GM12875 (cell line): ENCODE measurements around the gene GART.
"Not testable (repeated sequence)": the region's sequence is repeated elsewhere in the genome, so short reads cannot be mapped to it uniquely, and the experiment has no call there.

Source experiments
- H3K4me3 ChIP-seq: one replicate; pipeline ENCODE4 v1.5.1; 2011; ENCODE audit warnings: low read depth, low read length, control low read depth
- TF ChIP-seq, protein P1 (sequence below): IDR thresholded peaks from 2 replicates; pipeline ENCODE4 v1.5.1; 2011; ENCODE audit warnings: low read depth, mild to moderate bottlenecking, control low read depth, inconsistent platforms, low read length, moderate library complexity, borderline replicate concordance; ENCODE audit not compliant: insufficient read depth

Gene GART

DNA sequence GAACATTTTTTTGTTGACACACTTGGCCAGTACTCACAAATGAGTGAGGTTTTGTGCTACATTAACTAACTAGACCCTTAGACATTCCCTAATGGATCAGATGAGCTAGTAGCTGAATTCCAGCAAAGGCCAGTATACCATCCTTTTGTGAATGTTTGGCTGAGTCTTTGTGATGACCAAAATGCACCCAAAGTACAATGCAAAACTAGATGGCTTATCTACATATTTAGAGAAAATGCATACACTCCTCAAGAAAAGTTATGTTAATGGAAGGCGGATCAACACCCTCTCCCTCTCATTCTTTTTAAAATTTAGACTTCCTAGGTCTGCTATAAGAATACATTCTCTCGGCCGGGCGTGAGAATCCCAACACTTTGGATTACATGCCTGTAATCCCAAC, 30.3 kb downstream of the GART start:
- TF ChIP-seq, protein P1, sequence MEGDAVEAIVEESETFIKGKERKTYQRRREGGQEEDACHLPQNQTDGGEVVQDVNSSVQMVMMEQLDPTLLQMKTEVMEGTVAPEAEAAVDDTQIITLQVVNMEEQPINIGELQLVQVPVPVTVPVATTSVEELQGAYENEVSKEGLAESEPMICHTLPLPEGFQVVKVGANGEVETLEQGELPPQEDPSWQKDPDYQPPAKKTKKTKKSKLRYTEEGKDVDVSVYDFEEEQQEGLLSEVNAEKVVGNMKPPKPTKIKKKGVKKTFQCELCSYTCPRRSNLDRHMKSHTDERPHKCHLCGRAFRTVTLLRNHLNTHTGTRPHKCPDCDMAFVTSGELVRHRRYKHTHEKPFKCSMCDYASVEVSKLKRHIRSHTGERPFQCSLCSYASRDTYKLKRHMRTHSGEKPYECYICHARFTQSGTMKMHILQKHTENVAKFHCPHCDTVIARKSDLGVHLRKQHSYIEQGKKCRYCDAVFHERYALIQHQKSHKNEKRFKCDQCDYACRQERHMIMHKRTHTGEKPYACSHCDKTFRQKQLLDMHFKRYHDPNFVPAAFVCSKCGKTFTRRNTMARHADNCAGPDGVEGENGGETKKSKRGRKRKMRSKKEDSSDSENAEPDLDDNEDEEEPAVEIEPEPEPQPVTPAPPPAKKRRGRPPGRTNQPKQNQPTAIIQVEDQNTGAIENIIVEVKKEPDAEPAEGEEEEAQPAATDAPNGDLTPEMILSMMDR, result no peak
- H3K4me3 ChIP-seq, result no peak overlapping the region

DNA sequence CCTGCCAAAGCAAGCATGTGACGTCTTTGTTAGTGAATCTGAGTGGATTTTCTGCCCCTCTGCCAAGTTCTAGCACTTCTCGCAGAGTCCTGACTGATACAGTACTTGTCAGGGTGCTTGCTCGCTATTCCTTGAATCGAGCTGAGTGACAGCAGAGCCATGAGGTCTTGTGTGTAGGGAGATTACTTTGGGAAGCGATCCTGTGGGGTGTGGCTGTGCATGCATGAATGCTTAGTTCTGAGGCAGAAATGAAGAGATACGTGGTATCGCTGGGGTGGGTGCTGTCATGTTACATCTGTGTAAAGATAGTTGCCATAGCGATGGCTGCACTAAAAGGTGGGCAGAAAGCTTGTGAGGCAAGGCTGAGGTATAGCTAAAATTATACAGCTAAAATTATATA, 31.1 kb downstream of the GART start:
- H3K4me3 ChIP-seq, result no peak overlapping the region
- TF ChIP-seq, protein P1, result no peak

DNA sequence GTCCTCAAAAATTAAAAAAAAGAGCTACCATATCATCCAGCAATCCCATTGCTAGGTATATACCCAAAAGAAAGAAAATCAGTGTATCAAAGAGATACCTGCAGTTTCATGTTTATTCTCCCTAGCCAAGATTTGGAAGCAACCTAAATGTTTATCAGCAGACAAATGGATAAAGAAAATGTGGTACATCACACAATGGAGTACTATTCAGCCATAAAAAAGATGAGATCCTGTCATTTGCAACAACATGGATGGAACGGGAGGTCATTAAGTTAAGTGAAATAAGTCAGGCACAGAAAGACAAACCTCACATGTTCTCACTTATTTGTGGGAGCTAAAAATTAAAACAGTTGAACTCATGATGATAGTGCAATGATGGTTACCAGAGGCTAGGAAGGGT, 34.9 kb downstream of the GART start:
- not testable (repeated sequence) for H3K4me3 ChIP-seq

DNA sequence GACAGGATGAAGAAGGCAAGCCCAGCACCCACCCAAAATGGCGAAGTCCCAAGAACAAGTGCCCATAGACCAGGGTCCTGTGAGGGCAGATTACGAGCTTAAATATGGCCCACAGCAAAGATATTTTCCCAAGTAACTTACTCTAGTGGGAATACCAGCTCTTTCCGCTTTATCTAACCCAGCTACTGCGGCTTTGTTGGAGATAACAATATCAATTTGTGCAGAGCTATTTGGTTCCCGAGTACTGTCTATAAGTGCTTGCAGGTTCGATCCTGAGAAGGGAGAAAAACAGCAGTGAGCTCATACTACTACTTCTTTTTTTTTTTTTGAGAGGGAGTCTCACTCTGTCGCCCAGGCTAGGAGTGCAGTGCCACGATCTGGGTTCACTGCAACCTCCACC, 36.1 kb downstream of the GART start:
- H3K4me3 ChIP-seq, result no peak overlapping the region
- TF ChIP-seq, protein P1, result no peak

DNA sequence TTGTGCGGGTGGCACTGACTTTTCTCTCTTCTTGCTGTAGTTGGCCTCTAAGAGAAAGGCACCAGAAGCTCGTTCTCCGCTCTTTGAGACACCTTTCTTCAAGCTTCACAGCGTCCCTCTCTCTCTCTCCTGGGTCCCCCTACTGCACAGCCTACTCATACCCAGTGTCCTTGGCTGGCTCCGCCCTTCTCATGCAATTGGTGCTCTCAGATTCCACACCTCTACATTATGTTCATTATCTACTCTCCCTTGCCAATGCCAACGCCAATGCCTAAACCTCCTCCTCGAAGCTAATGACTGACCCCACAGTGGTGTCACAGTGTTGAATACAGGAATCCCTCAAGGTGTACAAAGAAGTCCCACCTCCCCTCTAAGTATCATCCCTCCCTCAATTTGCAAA, 45.6 kb downstream of the GART start:
- H3K4me3 ChIP-seq, result no peak overlapping the region
- TF ChIP-seq, protein P1, result no peak

DNA sequence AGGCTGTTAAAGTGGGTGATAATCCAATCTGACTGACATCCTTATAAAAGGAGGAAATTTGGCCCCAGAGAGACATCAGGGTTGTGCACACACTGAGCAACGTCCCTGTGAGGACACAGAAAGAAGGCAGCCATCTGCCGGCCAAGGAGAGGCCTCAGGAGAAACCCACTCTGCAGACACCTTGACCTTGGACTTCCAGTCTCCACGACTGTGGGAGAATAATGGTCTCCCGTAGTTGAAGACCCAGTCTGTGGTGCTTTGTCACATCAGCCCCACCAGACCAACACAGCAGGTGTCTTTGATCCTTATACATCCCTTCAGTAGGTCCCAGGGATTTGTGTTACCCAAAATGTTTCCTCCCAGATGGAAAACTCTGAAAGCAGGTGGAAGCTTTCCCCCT, 46.2 kb downstream of the GART start:
- H3K4me3 ChIP-seq, result no peak overlapping the region
- TF ChIP-seq, protein P1, result no peak

DNA sequence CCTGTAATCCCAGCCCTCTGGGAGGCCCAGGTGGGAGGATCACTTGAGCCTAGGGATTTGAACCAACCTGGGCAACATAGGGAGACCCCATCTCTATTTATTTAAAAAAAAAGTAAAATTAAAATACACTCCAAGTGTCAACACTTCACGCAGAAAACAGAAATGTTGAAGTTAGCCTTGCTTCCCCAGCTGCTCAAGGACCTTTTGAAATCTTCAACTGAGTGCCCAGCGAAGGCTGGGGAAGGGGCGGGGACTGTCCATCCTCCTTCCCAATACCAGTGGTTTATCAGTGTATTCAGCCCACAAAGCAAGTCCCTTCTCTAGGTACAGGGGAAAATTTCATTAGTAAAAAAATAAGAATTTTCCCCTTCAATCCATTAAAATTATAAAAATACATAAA, 48.2 kb downstream of the GART start:
- no peak overlapping the region for H3K4me3 ChIP-seq
- TF ChIP-seq, protein P1, result no peak

DNA sequence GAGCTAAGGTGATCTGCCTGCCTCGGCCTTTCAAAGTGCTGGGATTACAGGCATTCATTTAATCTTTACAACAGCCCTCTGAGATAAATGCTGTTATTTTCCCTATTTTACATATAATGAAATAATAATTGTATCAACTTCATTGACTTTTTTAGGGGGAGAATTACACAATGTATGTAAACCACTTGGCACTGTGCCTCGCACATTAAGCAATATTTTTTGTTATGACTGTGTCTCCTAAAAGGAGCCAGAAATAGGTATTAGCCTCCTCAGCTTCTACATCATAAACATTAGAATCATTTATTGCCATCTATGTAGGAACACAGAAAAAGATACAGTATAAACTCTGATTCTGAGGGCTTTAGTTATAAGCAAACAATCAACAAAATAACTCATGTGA, 49.3 kb downstream of the GART start:
- no peak overlapping the region for H3K4me3 ChIP-seq
- TF ChIP-seq, protein P1, result no peak
